ENCODE data around the gene C1QTNF1.

C1QTNF1 gene

DNA sequence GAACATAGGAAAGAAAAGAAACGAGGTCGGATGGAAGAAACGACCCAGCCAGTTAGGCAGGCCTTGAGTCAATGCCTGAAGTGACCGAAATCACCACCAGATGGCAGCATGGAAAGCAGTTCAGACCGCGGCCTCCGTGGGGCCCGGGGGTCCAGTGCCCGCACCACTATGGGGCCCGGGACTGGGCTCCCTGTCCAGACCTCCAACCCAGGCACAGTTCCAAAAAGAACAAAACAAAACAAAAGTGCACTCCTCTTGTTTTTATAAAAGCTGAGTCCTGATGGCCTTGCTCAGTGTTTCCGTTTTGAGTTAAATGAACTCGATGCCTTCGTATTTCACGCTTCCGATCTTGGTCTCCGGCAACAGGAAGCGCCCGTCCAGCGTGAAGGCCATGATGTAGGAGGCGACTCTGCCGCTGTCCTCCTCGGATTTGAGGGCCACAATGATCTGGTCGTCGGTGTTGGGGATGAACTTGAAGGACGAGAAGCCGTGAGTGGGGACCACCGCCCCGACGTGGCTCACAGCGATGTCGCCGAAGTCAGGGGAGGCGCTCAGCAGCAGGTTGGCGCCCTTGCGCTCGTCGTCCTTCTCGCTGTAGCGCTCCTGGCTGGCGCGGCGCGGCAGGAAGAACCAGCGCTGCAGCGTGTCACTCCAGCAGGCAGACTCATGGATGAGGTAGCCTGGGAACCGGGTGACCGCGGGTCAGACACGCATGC is 30.6 kb upstream of the C1QTNF1 start:
- peak; percentile 33 for DNase-seq (ENCODE audit: low read depth)

DNA sequence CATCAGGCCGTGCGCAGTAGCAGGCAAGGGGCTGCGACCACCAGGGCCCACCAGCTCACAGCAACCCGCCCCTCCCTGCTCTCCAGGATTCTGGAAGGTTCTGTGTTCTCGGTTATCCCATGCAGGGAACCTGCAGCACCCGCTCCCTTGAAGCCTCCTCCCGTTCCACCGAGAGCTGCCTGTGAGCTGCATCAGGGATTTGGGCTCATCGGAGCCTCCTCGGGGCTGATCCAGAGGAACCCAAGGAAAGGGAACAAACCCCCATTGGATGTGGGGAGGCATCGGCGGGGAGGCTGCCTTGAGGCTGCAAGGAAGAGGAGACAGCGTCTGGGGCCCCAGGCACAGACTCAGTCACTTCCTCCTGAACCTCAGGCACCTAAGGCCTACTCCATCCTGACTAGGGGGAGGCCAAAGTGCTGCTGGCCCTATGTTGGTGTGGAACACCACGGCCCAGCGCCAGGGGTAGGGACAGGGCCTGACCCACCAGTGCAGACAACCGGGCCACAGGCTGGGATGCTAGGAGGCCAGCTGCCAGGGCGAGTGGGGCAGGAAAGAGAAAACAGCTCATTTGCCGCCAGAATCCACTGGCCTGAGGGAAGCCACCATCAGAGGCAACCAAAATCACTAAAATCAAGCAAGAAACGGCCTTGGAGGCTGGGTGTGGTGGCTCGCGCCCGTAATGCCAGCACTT is 29.8 kb upstream of the C1QTNF1 start:
- DNase-seq (ENCODE audit: low read depth) = no peak

DNA sequence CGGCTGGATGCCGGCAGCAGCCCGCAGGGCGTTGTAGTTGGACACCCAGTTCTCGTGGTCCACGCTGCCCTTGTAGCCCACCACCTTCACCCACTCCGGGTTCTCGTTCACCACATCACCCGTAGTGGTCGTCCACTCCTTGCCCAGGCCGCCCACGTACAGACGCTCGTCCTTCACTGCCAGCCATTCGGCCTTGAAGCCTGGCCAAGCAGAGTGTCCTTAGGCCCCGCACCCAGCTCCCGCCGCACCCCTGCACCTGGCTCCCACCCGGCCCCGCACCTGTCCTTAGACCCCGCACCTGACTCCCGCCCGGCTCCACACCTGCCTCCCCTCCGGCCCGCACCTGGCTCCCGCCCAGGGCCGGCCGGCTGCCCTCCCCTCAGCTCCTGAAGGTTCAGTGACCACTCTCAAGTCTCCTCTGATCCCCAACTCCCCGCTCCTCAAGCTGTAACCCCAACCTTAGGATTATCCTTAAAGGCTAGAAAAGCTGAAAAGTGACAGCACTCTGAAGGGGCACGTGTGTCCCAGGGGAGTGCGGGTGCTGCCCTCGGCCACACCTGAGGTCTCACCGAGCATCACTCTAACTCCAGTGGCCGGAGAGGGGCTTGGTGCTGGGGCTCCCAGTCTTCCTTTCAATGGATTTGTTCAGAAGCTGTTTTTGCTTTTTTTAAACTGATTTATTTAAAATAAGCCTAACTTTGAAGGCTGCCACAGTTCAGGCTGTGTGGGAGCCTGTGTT is 28.8 kb upstream of the C1QTNF1 start:
- no peak for DNase-seq (ENCODE audit: low read depth)

DNA sequence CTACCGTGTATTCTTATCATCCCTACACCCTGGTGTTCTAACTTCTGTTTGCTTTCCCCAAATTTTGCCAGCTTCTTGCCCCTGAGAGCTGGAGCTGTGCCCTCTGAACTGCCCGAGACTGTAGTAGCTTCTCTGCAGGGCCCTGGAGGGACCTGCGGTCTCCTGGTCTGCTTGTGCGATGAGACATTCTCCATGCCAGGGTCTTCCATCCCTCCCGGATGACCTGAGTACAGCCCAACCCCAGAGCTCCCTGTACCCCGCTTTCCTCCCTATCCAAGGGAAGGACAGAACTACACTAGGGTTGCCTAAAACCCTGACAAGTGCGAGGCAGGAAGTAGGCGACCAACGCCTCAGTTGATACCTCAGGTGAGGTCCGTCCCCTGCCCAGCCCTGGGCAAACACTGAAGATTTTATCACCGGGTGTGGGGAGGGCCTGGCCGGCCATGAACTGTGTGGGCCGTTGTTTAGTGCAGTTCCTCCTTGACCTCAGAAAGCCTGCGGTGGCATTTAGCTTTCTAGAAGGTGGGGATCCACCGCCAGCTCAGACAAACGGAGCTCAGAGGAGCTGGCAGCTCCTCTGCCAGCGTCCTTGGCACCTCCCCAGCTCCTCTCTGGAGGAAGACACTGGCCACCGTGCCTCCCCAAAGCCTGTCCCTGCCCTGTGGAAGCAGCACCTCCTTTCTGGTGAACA is 28.1 kb upstream of the C1QTNF1 start:
- DNase-seq (ENCODE audit: low read depth) = no peak

DNA sequence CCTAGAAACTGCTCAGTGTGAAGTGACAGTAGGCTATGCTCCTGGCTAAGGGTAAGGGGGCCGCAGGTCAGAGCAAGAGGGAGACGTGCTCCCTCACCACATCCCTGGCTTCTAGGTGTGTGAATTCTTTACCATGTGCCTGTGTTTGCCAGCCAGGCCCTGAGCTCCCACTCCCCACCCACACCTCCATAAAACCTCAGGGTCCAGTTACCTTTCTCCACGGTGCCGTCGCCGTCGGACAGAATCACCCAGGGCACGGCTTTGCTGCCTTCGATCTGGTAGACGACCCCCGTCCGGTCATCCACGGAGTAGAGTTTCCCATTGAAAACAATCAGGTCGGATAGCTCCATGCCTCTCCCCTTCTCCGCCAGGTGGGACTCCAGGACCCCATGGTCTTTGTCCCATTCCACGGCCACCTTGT is 27.2 kb upstream of the C1QTNF1 start:
- DNase-seq (ENCODE audit: low read depth) = no peak

DNA sequence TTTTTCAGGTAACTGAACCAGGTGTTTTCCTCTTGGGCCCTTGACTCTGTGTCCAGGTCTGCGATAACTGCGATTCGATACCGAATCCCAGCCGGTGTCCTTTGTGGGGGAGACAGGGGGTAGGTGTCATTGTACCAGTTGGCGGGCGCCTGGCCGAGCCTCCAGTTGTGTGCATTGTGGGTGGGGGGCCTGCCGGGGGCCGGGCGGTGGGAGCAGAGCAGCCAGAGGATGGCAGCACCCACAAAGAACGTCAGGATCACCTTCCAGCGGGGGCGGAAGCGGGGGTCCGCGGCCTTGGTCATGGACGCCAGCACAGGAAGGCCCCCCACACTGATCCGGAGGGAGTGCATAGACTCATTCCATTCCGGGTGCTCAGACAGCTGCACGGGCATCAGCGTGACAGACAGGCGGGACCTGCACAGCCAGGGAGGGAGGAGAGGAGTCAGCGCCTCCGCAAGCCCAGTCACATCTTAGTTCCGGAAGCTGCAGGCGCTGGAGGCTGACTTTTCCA is 26.7 kb upstream of the C1QTNF1 start:
- DNase-seq (ENCODE audit: low read depth) = no peak

DNA sequence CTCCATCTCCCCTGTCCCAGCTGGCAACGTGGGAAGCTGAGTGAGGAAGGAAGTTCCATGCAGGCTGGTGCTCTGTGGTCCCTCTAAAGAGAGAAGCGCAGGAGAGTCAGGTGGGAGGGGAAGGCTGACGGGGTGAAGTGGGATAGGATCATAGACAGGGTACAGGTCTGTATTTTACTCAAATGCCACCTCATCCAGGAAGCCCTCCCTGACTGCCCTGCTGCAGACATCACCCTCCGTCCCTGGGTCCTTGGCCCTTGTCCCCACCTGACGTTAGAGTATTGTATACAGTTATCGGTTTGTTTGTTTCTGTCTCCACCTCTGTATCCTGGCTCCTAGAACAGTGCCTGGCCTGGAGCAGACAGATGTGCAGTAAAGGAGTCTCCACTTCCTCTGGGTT is 26.1 kb upstream of the C1QTNF1 start:
- DNase-seq (ENCODE audit: low read depth) = no peak

DNA sequence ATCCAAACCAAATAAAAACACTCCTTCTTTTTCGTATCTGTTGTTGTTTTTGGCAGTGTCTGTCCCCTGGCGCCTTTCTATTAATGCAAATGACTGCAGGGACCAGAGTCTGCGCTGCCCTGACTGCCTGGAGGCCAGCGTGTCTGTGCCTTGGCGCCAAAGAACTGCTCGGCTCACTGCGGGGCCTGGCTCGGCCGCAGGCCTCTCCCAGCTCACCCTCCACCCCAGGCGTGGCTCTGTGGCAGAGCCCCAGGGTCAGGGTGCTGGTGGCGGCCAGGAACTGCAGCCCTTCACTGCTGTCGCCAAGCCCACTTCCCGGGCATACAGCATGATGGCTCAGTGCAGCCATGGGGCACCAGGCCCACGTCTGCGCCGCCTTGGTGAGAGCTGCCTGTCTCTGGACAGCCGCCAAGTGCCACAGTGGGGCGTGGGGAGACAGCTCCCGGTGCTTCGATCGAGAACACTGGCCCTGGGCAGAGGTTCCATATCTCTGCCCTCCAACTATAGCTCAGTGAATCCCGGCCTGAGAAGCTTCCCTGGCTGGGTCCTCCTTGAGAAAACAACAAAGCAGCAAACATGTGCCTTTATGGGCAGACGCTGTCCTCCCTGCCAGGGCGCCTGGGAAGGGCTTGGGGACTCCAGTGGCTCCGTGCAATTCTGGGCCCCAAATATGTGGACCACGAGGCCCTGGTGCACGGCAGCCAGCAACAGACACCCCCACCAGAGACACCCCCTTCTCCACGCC is 25.5 kb upstream of the C1QTNF1 start:
- no peak for DNase-seq (ENCODE audit: low read depth)

DNA sequence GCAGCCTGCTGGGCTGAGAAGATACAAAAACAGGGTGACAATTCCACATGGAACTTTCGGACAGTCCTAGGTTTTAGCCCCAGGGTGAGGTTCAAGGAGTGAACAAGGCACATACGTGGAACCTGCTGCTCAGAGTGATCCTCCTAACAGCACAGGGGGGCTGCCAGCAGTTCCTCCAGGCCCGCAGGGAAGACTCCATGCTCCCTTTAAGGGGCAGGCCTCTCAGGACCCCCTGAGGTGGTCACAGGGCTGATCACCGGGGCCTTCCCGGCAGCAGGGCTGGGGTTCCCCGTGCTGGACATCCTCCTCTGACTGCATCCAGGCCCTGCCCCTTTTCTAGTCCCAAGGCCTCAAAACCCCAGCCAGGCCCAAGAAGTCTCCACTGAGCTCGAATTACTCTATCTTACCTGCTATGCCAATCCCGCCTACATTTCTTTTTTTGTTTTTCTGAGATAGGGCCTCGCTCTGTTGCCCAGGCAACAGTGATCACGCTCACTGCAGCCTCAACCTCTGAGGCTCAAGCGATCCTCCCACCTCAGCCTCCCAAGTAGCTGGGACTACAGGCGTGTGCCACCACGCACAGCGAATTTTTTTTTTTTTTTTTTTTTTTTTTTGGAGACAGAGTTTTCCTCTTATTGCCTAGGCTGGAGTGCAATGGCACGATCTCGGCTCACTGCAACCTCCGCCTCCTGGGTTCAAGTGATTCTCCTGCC is 24.8 kb upstream of the C1QTNF1 start:
- DNase-seq (ENCODE audit: low read depth) = no peak

DNA sequence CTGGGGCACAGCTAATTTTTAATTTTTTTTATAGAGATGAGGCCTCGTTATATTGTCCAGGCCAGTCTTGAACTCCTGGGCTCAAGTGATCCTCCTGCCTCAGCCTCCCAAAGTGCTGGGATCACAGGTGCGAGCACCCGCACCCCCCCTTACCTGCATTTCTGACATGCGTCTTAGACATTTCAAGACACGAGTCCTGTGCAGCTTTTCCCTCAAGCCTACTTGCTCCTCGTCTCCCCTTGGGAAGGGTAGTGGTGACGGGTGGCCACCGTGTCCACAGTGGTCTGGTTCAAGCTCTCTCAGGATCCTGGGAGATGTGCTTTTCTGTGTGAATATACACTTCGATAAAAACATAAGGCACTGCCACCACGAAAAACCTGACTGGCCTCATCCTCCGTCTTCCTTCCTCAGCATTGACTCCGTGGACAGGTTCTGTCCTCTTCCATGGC is 24.0 kb upstream of the C1QTNF1 start:
- DNase-seq (ENCODE audit: low read depth) = no peak

DNA sequence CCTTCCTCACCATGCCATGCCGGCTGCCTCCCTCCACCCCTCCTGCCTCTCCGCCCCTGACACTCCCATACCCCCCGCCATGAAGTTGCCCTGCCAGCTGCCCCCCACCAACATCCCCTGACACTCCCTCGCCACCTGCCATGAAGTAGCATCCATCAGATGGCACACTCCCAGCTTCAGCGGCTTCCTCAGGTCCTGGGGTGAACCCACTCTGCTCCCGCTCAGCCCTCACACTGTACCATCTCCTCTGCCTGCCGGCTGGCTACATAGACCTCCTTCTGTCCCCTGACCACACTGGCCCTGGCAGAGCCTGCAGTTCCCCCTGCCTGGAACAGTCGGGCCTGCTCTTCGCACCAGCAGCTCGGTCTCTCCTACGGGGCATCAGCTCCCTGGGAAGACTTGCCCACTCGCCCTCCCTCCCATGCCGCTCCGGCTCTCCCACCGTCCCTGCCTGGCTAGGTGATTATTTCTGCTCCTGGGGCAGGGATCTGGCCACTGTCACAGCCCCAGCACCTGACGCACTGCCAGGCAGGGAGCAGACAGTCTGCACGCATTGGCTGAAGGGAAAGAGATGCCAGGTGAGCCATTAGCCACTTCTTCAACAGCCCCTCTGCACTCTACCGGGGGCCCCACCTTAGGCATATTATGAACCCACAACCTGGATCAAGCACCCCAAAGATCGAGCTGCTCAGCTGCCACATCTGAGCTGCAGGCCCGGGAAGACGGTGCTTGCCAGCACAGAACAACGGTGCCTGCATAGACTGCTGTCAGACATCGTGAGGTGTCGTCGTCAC is 23.4 kb upstream of the C1QTNF1 start:
- DNase-seq (ENCODE audit: low read depth) = no peak

DNA sequence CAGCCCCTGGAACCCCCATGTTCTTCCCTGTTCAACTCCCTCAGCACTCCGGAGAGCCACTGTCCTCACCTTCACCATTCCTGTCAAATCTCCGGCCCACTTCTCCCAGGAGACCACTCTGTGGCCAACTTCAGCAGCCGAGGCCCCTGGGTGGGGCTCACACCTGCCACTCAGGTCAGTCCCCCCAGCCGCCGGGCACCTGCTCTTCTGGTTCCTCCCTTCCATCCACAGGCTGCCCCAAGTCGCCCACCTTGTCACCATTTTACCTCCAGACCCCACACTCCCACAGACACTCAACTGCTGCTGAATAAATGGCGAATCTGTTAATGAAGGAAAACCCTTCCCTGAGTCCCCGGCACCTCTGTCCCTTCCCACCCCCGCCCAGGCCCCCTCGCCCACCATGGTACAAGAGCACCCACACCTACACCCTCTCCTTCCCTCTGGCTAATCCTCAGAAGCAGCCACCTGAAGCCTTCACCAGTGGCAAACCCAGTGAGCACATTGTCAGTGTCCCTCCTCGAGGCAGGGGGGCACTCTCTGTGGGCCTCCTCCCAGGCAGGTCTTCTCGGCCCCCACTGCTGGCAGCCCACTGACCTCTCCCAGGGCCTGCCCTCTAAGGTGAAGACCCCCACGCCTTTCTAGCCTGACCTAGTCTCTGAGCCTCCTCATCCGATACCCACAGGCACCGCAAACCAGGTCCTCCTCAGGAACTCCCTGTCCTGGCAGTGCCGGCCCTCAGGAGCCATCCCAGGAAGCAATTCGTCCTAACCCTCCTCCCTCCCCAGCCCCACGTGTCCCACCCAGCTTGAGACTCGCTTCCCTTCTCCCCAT is 22.6 kb upstream of the C1QTNF1 start:
- no peak for DNase-seq (ENCODE audit: low read depth)

DNA sequence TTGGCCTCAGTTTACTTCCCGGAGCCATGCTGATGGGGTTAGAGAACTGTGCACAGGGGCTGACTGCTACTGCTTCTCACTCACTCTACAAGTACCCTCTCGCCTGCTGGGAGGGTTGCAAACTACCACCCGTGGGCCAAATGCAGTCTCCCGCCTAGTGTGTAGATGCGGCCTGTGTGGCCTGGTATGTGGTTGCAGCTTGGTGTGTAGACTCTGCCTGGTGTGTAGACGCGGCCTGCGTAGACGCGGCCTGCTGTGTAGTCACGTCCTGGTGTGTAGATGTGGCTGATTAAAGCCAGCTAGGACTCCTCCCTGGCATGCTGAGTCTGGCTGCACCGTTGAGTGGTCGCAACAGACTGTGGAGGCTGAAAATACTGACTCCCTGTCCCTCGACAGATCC is 21.7 kb upstream of the C1QTNF1 start:
- no peak for DNase-seq (ENCODE audit: low read depth)

DNA sequence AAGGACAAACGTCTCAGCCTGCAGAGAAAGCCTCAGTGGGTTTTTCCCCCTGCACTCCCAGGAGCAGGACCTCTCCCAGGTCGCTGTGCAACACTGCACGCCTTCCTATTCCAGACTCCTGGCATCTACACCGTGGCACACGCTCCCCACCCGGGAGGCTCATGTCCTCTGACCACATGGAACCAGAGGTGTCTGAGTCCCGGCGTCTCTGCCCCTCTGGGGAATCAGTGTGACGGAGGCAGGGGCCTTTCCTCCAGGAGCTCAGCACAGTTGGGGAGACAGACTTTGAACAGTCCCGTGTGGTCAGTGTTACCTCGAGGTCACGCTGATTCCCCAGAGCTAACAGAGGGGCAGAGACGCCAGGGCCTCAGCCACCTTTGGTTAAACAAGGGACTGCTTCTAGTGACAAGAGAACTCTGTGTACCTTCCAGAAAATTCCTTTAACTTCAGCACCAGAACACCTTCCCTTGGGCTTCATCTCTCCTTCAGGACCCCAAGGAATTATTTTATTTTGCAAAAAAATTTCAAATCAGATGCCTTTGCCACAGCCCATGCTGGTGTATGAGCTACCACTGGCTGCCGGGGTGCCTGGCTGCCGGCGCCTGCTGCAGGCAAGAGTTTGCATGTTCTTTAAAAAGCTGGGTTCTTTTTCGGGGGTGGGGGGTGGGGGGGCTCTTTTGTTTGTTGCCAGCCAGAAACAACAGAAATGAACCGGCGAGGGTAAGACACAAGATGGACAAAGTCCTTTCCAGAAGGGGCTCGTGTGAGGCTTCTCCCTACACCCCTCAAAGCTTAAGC is 21.0 kb upstream of the C1QTNF1 start:
- DNase-seq (ENCODE audit: low read depth) = no peak

DNA sequence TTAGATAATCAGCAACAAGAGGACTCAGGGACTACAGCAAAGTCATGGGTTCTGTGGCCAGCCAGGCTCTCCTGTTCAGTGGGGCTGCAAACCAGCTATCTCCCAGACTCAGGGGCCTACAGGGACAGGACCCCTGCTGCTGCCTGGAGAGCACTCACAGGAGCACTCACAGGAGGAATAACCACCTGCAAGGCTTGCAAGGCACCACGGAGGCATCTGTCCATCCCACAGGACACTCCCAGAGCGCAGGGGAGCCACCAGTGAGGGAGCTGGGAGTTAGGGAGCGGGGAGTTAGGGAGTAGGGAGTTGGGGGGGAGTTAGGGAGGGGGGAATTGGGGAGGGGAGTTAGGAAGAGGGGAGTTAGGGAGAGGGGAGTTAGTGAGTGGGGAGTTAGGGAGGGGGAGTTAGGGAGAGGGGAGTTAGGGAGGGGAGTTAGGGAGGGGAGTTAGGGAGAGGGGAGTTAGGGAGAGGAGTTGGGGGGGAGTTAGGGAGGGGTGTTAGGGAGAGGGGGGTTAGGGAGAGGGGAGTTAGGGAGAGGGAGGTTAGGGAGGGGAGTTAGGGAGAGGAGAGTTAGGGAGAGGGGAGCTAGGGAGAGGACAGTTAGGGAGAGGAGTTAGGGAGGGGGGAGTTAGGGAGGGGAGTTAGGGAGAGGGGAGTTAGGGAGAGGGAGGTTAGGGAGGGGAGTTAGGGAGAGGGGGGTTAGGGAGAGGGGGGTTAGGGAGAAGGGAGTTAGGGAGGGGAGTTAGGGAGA is 20.1 kb upstream of the C1QTNF1 start:
- DNase-seq (ENCODE audit: low read depth) = no peak

DNA sequence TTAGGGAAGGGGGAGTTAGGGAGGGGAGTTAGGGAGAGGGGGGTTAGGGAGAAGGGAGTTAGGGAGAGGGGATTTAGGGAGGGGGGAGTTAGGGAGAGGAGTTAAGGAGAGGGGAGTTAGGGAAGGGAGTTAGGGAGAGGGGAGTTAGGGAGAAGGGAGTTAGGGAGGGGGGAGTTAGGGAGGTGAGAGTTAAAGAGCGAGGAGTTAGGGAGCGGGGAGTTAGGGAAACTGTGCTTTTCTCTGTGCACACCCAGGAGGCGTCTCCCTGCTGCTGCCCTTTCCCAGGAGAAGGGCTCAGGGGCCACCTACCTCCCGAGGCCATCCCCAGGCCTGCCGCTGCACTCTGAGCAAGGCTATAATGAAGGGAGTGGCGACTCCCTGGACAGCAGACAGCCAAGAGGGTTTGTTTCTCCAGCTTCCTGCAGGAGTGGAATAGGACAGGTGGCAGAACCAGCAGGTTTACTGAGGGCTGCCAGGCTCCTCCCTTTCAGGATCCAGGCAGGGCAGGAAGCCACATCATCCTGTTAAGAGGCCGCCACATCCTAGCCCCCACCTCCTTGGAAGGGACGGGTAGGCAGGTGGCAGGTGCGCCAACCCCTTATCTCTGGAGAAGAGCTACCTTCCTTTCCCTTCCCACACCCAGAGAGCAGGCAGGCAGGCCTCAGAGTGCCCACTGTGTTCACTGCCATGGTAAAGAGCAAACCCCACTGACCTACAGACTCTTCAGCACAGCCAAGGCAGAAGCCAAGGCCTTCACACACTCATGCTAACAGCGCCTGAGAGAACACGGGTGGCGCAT is 18.7 kb upstream of the C1QTNF1 start:
- no peak for DNase-seq (ENCODE audit: low read depth)

DNA sequence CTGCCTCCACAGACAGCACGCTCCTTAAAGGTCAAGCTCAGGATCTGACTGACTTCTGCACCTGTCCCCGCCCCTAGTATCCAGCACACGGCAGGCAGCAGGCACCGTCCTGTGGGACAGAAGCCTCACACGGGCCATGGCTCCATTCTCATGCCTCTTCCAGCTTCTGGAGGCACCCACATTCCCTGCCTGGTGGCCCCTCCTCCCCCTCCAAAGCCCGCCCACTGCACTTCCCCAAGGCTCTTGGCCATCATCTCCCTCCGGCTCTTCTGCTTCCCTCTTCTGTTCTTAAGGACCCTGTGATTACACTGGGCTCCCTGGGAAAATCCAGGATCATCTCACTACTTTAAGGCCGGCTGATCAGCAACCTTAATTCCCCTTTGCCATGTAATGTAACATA is 17.9 kb upstream of the C1QTNF1 start:
- DNase-seq (ENCODE audit: low read depth) = no peak
